ENCODE data around the gene MAP4K5. TPM values are rescaled to one million over a fixed set of nuclear protein-coding genes. Genes with fewer than 3 reads are reported as not detected.

MAP4K5 gene
- total and polyA plus RNA-seq, 2 of the 4 experiments (the other 2 are of a cell fraction), result 33.1 to 46.1 TPM

DNA sequence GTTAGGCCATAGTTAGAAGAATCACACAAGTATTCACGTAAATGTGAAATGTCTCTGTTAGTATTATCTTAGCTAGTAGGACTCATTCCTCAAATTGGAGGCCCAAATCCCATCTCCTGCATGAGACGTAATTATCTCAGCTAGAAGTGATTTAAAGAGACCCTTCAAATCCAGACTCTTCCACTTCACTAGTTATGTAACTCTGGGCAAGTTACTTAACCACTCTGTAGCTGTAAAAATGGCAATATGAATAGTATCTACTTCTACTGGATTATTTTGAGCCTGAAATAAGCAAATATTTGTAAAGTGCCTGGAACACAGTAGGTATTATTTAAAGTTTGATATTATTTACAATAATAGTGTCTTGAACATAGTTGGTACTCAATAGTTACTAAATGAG, 107.3 kb downstream of the MAP4K5 start:
- CTCF ChIA-PET, result interaction anchor here (1.6 kb wide), 1 partner anchor 104 kb away, joined by 3 read pairs; no protein-coding TSS in a partner anchor
- H4K20me1 ChIP-seq (ENCODE audit: insufficient read depth, low read length), result no peaks in the 10 kb centered on the region
- H4K5ac ChIP-seq (ENCODE audit: low read depth, low read length), result no peak overlapping the region
- no peak overlapping the region for H3K4ac ChIP-seq (ENCODE audit: low read depth, low read length)
- in situ Hi-C loops (cut with MboI; ENCODE audit: low sequenced_read_pairs), result no loop called here
- no peak overlapping the region for H4K91ac ChIP-seq (ENCODE audit: insufficient read depth, low read depth, low read length)
- H2BK5ac ChIP-seq (ENCODE audit: low read depth, low read length, poor library complexity, severe bottlenecking), result no peak overlapping the region
- dilution Hi-C loops (cut with HindIII; ENCODE audit: low sequenced_read_pairs, unreplicated experiment), result no loop called here
- H3K4me3 ChIP-seq (ENCODE audit: insufficient read depth, low read depth, low read length), result no peak overlapping the region
- no peaks in the 10 kb centered on the region for H3K9me1 ChIP-seq (ENCODE audit: insufficient read depth, low read length)
- H2BK20ac ChIP-seq (ENCODE audit: low read depth, low read length), result no peak overlapping the region
- no peak overlapping the region for H3K27ac ChIP-seq (ENCODE audit: insufficient read depth, low read length)
- H2AK5ac ChIP-seq (ENCODE audit: low read depth, low read length), result no peak overlapping the region
- peaks cover 0 to 4% of the 10 kb centered on the region in 2 experiments; a peak in 3 of 4 replicates for H3K79me1 ChIP-seq (ENCODE audit: low read depth in 1 of 2, low read length in 2 of 2)
- no peak overlapping the region for H3K56ac ChIP-seq (ENCODE audit: extremely low read depth, insufficient read depth, low read length)
- no peak overlapping the region for H3K9ac ChIP-seq (ENCODE audit: low read depth, low read length)
- H2BK120ac ChIP-seq (ENCODE audit: low read depth, low read length), result no peak overlapping the region
- WGBS, 2 experiments (ENCODE audit: extremely low coverage in 2 of 2, insufficient read length in 1 of 2), result no CpG with 5 or more reads among the region's 2 CpGs
- H4K8ac ChIP-seq (ENCODE audit: low read depth in 2 of 2, low read length in 2 of 2), result no peak overlapping the region
- no peak overlapping the region for H3K4me2 ChIP-seq (ENCODE audit: low read depth, low read length)
- H2AFZ ChIP-seq (replicated peaks; ENCODE audit: low read length, poor library complexity), result no peak overlapping the region
- TF ChIP-seq MAFK (IDR thresholded peaks at IDR 0.05; ENCODE audit: low read depth, low read length), result no peak
- TF ChIP-seq RAD21 (IDR thresholded peaks at IDR 0.05; ENCODE audit: low read length), result no peak
- TF ChIP-seq RCOR1 (IDR thresholded peaks at IDR 0.05; ENCODE audit: insufficient replicate concordance, low read length), result no peak
- TF ChIP-seq CHD1 (IDR thresholded peaks at IDR 0.05; ENCODE audit: low read depth, low read length), result no peak
- TF ChIP-seq ELK1 (IDR thresholded peaks at IDR 0.05; ENCODE audit: borderline replicate concordance, low read depth, low read length), result no peak
- TF ChIP-seq CEBPB (IDR thresholded peaks at IDR 0.05; ENCODE audit: low read depth, low read length), result no peak
- no peak for TF ChIP-seq NFE2L2 (IDR thresholded peaks at IDR 0.05; ENCODE audit: low read depth, low read length)
- TF ChIP-seq FOS (IDR thresholded peaks at IDR 0.05; ENCODE audit: low read depth, low read length), result no peak
- H3K18ac ChIP-seq (ENCODE audit: low read depth, low read length), result no peak overlapping the region
- POLR2A ChIA-PET (ENCODE audit: unreplicated experiment), result no interaction called here
- H3K23ac ChIP-seq (ENCODE audit: low read depth, low read length), result no peak overlapping the region
- H3K27me3 ChIP-seq (ENCODE audit: control insufficient read depth, insufficient read depth, low read length), result no peaks in the 10 kb centered on the region
- no peaks in the 10 kb centered on the region for H3K4me1 ChIP-seq (ENCODE audit: control insufficient read depth, insufficient read depth, low read length)
- no peak overlapping the region for H2BK15ac ChIP-seq (ENCODE audit: low read depth, low read length)
- H2AK9ac ChIP-seq (replicated peaks; ENCODE audit: low read depth, low read length, poor library complexity), result no peak overlapping the region
- intact Hi-C loops (cut with micrococcal nuclease), result no loop called here
- DNase-seq (no peak), ATAC-seq (ENCODE audit: low read depth) (no peak)
- BruUV-seq (replicated peaks), result no TSS peak
- peaks cover 22% of the 10 kb centered on the region for H3K36me3 ChIP-seq (ENCODE audit: control insufficient read depth, insufficient read depth, low read length)
- no peak overlapping the region for H3K14ac ChIP-seq (replicated peaks; ENCODE audit: low read depth, low read length)
- H3K9me3 ChIP-seq (ENCODE audit: control insufficient read depth, insufficient read depth, low read length), result no peaks in the 10 kb centered on the region

Measured in IMR-90 (cell line).